GM18498 (cell line): ENCODE measurements around the gene MRM3.
"Not testable (repeated sequence)": the region's sequence is repeated elsewhere in the genome, so short reads cannot be mapped to it uniquely, and the experiment has no call there.

Experiments
- ATAC-seq: cut with Tn5 transposase; IDR thresholded peaks from one replicate; pipeline ENCODE4 v1.9.1; 2021; ENCODE audit warnings: mild to moderate bottlenecking, moderate library complexity; ENCODE audit not compliant: unreplicated experiment

MRM3 gene

GRCh38 chr17:814371-814770, 32.2 kb downstream of the MRM3 start:
- ATAC-seq = no peak

DNA sequence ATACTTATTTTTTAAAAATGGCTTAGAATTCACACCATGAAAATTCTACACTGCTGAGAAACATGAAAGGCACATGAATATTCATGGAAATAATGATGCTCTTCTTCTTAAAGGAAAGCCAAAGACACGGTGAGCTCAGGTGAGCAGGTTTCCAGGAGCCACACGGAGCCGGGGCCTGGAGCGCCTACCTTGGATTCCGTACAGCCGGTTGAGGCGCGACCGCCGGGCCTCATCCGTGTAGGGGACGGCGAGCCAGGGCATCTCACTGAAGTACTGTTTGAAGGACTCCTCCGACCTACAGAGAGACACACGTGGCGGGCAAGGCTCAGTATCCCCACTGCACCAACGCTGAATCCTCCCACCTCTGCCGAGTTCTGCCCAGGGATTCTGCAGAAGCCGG, 37.1 kb downstream of the MRM3 start:
- ATAC-seq = no peak

DNA sequence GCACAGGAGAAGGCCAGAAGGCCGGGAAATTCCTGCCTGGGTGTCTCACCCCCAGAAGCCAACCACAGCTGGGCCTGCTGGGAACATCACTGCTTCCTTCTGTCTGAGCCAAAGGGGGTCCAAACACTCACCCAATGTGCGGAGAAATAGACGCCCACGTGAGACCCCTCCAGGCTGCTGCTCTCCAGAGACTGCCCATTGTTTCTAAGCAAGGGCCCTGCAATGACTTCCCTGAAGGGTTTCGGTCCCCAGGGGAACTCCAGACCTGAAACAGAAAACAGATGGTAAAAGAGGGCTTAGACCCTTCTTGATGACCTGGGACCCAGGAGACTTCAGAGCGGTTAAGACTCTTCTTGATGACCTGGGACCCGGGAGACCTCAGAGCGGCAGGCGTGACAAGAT, 41.3 kb downstream of the MRM3 start:
- ATAC-seq = no peak

GRCh38 chr17:824378-824777, 42.2 kb downstream of the MRM3 start:
- ATAC-seq = no peak

- no peak for ATAC-seq
These were observed 43.1 kb downstream of the MRM3 start for GRCh38 chr17:825216-825615.

GRCh38 chr17:826778-827177, 44.6 kb downstream of the MRM3 start:
- no peak for ATAC-seq

DNA sequence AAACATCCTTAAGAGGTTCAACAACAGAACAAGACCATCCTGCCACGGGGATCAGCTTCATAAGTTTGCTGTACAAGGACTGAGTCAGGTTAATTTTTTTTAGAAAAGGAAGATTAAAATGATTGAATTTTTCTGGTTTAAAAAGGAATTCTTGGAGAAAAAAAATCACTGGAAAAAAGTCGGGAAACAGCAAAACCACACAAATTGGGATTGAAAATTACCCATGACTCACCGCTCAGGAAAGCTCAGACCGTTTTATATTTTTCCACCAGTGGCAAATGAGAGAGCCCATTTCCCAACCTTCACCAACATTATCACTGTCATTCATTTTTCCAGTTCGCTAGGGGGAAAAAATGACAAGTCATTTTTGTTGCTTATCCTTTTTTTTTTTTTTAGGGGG, 46.6 kb downstream of the MRM3 start:
- ATAC-seq = no peak

- not testable (repeated sequence) for ATAC-seq
These were observed 47.5 kb downstream of the MRM3 start for GRCh38 chr17:829614-830013.

GRCh38 chr17:830381-830780, 48.2 kb downstream of the MRM3 start:
- no peak for ATAC-seq

GRCh38 chr17:830950-831349, 48.8 kb downstream of the MRM3 start:
- ATAC-seq = no peak

DNA sequence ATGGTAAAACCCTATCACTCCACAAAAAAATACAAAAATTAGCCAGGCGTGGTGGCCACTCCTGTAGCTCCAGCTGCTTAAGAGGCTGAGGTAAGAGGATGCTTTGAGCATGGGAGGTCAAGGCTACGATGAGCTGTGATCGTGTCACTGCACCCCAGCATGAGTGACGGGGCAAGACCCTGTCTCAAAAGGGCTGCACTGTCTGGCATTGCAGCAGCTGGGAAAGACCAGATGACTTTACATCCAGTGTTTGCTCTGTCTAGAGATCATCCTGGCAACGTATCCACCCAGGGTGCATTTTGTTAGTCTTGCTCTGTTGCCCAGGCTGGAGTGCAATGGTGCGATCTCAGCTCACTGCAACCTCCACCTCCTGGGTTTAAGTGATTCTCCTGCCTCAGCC, 52.0 kb downstream of the MRM3 start:
- ATAC-seq = no peak

DNA sequence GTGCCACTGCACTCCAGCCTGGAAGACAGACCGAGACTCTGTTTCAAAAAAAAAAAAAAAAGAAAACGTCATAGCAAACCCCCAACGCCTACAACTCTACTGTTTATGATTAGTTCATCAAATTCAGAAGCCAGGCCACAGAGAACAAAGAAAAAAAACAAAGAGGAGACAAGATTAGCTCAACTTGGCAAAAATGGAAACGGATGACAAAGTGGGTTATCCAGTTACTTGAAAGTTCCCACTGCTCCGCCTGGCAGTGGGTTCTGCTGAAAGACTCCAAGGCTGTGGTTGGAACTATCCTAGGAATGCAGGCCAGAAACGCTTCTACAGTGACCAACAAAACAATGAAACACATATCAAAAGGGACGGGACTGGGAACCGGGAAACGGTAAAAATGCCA, 53.1 kb downstream of the MRM3 start:
- ATAC-seq = no peak

DNA sequence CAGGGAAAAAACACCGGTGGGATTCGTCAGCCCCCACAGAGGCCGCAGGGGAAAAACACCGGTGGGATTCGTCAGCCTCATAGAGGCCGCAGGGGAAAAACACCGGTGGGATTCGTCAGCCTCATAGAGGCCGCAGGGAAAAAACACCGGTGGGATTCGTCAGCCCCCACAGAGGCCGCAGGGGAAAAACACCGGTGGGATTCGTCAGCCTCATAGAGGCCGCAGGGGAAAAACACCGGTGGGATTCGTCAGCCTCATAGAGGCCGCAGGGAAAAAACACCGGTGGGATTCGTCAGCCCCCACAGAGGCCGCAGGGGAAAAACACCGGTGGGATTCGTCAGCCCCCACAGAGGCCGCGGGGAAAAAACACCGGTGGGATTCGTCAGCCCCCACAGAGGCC, 53.6 kb downstream of the MRM3 start:
- not testable (repeated sequence) for ATAC-seq

DNA sequence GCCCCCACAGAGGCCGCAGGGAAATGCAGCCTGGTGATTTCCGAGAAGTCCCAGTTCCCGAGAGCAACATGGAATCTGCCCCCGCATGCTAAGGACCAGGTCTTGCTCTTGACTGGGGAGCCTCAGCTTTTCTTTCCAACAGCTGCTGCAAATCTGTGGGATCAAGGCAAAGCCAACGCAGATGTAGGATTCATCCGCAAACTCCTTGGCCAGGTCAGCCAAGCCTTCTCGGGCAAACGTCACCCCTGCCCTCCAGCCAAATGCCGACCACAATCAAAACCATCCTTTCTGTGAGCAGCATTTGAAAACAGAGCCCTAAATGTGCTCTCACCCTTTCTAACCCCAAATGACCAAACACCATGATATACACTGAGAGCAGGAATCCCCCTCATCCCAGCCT, 54.0 kb downstream of the MRM3 start:
- ATAC-seq = no peak

GRCh38 chr17:838486-838885, 56.3 kb downstream of the MRM3 start:
- ATAC-seq = no peak

GRCh38 chr17:841313-841712, 59.2 kb downstream of the MRM3 start:
- ATAC-seq = no peak
